NOMO-1 treated with DMSO at 0.1 percent for 48 hours (cell line): ENCODE measurements around the gene NRF1.
"Not testable (repeated sequence)": the region's sequence is repeated elsewhere in the genome, so short reads cannot be mapped to it uniquely, and the experiment has no call there.

Source experiments
- DNase-seq: peaks from one replicate; lab custom pipeline; 2025; ENCODE audit not compliant: unreplicated experiment; lab: John Stamatoyannopoulos, UW

Gene NRF1

GRCh38 chr7:129780257-129780973 lies 168.9 kb downstream of the NRF1 start:
- peak; percentile 27 for DNase-seq

DNA sequence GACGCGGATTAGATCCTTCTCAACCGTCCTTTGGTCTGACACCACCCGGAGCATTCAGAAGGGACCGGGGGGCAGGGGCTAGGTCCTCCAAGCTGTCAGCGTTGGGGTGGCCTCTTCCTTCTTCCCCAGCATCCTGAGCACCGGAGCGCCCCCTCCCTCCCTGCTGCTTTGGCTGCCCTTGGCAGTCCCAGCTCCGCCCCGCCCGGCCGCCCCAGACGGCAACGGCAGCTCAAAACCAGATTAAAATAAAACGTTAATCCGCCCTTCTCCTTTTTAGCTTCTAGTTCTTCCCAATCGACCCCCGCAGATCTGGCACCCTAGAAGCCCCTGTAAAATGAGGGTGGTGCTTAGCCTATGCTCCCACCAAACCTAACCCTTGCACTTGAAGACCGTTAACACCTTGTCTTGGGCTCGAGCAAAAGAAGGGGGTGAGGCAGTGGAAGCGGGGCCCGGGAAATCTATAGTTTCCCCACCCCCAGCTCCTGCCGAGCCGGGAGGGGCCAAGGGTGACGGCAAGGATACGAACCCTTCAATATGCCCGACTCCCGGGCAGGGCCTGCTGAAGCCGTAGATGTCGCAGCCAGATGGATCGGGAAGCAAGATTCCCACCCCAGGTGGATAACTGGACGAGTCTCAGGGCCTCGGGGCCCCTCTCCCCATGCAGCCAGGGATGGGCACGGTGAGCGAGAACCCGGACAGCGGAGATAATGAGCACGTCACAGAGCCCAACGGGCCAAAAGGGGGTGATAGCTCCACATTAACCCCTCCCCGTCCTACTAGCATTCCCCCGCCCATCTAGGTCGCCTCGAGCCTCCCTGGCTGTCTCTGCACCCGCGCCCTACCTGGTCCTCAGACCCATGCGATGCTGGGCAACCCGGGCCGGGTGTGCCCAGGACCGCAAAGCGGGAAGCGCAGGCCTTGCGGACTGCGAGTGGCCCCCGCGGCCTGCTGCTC lies 169.7 kb downstream of the NRF1 start:
- no peak for DNase-seq

GRCh38 chr7:129781928-129782817 lies 170.7 kb downstream of the NRF1 start:
- no peak for DNase-seq

- no peak for DNase-seq
Observed at GRCh38 chr7:129782818-129783583, 171.5 kb downstream of the NRF1 start.

GRCh38 chr7:129783584-129783919 lies 172.0 kb downstream of the NRF1 start:
- DNase-seq, result no peak

DNA sequence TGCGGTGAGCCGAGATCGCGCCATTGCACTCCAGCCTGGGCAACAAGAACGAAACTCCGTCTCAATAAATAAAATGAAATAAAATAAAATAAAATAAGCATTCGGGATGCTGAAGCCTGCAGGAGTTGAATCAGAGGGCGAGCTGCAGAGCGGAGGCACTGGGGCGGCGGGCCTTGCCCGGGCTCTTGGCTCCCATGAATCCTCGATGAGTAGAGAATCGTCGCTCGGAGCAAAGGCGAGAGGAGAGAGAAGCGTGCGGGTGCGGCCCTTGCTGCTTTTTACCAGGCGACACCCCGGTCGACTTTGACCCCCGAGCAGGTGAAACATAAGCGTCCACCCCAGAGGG lies 172.9 kb downstream of the NRF1 start:
- DNase-seq, result no peak

- no peak for DNase-seq
Observed at GRCh38 chr7:129784783-129785684, 173.5 kb downstream of the NRF1 start.

DNA sequence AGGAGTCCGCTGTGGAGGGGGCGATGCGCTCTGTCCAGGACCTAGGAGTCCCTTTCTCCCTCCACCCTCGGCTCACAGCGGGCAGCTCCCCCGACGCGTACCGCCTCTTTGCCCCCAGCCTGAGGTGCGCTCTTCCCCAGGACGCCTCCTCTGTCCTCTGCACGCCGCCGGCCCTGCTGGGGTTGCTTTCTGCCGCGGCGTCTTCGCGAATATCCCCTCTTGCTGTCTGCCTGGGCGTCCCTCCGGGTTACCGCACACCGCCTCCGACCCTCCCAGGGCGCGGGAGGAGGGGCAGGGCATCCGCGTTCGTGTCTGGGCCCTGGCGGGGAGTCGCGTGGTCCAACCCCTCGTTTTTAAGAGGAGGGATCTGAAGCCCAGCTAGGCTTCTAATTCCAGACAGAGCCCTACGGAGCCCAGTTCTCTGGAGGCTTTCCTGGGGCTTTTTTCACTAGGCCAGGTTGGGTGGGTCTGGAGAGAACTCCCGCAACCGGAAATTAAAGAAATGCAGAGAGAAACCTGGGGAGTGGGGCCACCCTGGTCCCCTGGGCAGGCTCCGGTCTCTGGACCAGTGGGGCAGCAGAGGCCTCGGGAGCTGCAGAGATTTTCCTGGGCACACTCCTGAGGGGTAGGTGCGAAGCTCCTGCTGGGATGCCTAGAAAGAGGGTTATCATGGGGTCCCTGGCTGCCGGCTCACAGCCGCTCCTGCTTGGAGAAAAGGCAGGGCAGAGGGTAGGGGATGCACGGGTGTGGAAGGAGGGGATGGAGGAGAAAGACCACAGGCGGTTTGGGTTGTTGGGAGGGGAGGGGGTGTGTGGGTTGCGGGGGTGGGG lies 174.4 kb downstream of the NRF1 start:
- DNase-seq, result no peak

- DNase-seq, result no peak
Observed at GRCh38 chr7:129786825-129787563, 175.5 kb downstream of the NRF1 start.

DNA sequence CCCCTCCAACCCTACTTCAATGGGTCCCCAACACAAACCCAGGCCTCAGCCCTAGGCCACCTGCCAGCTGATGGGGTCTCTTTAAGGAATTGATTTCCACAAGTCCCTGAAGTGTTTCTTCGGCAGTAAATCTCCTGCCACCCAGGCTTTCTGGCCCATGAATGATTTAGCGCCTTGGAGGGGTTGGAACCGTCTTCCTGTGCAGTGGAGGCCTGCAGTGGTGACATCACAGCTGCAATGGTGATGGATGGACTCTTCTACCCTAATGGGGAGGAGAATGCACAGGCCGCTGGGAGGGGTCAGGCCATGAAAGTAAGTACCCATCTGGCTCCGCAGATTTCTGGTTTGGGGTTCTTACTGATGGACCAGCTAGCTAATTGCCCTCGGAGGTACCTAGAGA lies 177.5 kb downstream of the NRF1 start:
- DNase-seq, result no peak

DNA sequence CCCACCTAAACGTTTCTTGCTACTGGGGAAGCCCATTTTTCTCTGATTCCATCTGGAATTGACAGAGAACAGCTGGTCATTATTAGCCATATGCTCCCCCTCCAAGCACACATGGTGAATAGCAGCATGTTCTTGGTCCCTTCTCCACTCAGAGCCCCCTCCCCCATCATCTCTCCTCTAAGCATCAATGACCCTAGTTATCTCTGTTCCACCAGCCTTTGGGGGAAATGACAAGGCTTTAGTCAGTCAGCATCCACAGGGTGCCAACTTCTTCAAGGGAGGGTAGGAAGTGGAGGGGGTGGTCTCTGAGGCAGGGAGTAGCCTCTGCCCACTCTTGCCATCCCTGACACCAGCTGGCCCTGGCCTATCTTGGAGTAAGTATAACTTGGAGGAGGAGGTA lies 178.1 kb downstream of the NRF1 start:
- DNase-seq, result no peak

DNA sequence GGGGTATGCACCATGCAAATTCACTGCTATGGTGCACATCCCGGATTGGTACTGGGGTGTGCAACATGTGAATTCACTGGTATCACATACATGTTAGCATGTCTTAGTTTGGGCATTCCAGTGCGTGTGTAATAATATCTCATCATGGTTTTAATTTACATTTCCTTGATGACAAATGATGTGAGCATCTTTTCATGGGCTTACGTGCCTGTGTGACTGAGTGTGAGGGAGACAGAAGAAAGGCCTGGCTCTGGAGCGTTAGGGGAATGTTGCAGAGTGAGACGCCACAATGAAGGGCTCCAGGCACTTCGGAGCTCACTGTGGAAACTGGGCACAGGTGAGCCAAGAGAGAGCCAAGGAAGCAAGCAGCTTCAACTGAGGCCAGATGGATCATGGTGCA lies 178.6 kb downstream of the NRF1 start:
- DNase-seq, result no peak

GRCh38 chr7:129792721-129793120 lies 181.2 kb downstream of the NRF1 start:
- no peak for DNase-seq

- no peak for DNase-seq
Observed at GRCh38 chr7:129793506-129794310, 182.2 kb downstream of the NRF1 start.

GRCh38 chr7:129794461-129794860 lies 182.9 kb downstream of the NRF1 start:
- DNase-seq, result not testable (repeated sequence)

DNA sequence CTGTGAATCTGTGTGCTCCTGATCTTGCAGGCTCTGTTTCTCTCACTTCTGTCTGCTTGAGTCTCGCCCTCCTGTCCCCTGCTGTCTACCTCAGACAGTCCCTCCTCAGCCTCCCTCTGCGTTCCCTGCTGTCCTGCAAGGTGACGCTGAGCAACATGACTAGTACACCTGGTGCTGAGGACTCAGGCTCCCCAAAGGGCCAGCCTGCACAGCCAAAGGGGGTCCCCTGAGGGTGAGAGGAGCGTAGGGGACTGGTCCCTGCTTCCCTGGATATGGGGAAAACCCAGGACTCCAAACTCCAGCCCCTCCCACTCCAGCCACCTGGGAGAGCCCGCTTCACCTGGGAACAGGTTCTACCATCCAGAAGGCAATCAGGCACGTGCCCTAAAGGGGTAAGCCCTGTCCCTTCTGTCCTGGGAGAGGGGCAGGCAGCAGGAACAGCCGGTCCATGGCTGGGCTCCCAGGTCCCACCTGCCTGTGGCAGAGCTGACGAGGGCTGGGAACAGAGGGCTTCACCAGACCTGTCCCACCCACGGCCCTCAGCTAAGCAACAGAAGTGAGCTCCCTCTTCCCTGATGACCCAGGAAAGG lies 184.8 kb downstream of the NRF1 start:
- no peak for DNase-seq

- no peak for DNase-seq
Observed at GRCh38 chr7:129797214-129797789, 185.8 kb downstream of the NRF1 start.
